Activated B cell treated with CpG ODN at 0.5 μM for 24 hours (primary cell): ENCODE data around the gene WNT5A. TPM values are rescaled to one million over a fixed set of nuclear protein-coding genes. Genes with fewer than 3 reads are reported as not detected.

Experiments
- ATAC-seq: fragments of 200-7000 bp; cut with Tn5 transposase; one replicate; pipeline ENCODE4 v1.10.0; 2021; ENCODE audit warnings: low read depth, mild to moderate bottlenecking, moderate library complexity
- CTCF ChIA-PET: fragments of 350-600 bp; sonication (Branson Sonifier 250); formaldehyde crosslinking; loops from one replicate; lab custom pipeline; 2021; ENCODE audit warnings: antibody characterized with exemption; lab: Charles Lee
- POLR2A ChIA-PET: fragments of 350-600 bp; sonication (Branson Sonifier 250); formaldehyde crosslinking; loops from one replicate; lab custom pipeline; 2021; ENCODE audit warnings: antibody characterized with exemption; lab: Charles Lee
- DNase-seq: peaks from one replicate; pipeline ENCODE4 v3.0.0; 2022
- H3K27ac Mint-ChIP-seq: one replicate; pipeline ENCODE4 v1.8.0; 2020; ENCODE audit warnings: mixed read lengths
- H3K27me3 Mint-ChIP-seq: one replicate; pipeline ENCODE4 v1.8.0; 2021; ENCODE audit warnings: mixed read lengths
- H3K36me3 Mint-ChIP-seq: one replicate; pipeline ENCODE4 v1.8.0; 2021; ENCODE audit warnings: low read depth, mixed read lengths
- H3K4me1 Mint-ChIP-seq: one replicate; pipeline ENCODE4 v1.8.0; 2021; ENCODE audit warnings: mixed read lengths
- H3K4me3 Mint-ChIP-seq: one replicate; pipeline ENCODE4 v1.8.0; 2020; ENCODE audit warnings: mild to moderate bottlenecking, mixed read lengths
- H3K9me3 Mint-ChIP-seq: one replicate; pipeline ENCODE4 v1.8.0; 2020; ENCODE audit warnings: mixed read lengths
- CTCF ChIP-seq: fragments of 200-600 bp; IDR thresholded peaks from one replicate; pipeline ENCODE4 v1.8.0; 2022; ENCODE audit warnings: antibody characterized with exemption, mild to moderate bottlenecking
- intact Hi-C: fragments of 100-400 bp; cut with micrococcal nuclease; formaldehyde crosslinking; loops from one replicate; pipeline ENCODE4 v1.15.1; 2024
- total RNA-seq: library from RNA; stranded (reverse); gene quantifications from 2 replicates; pipeline ENCODE4 v1.2.3, GENCODE V29; 2022

The WNT5A gene
- total RNA-seq, 1 donor from 2014 or later, result not detected

GRCh38 chr3:55494976-55495375 is 7.9 kb upstream of the WNT5A start:
- ATAC-seq, result no peak
- Mint-ChIP-seq H3K9me3 (no peaks in the 10 kb centered on the region), H3K27me3 (peaks cover 19% of the 10 kb centered on the region), H3K27ac (no peak overlapping the region), H3K36me3 (no peaks in the 10 kb centered on the region), H3K4me3 (no peak overlapping the region), H3K4me1 (no peaks in the 10 kb centered on the region)
- intact Hi-C loops, result no loop called here
- CTCF ChIA-PET, result no interaction called here
- no peak for DNase-seq
- POLR2A ChIA-PET, result no interaction called here
- no peak for TF ChIP-seq CTCF

- intact Hi-C loops, result no loop called here
- peaks cover 13% of the 10 kb centered on the region for H3K4me1 Mint-ChIP-seq
- CTCF ChIA-PET, result no interaction called here
- no peak for DNase-seq
- H3K4me3 Mint-ChIP-seq, result no peak overlapping the region
- no peaks in the 10 kb centered on the region for H3K36me3 Mint-ChIP-seq
- no peak overlapping the region for H3K27ac Mint-ChIP-seq
- POLR2A ChIA-PET, result no interaction called here
- H3K27me3 Mint-ChIP-seq, result peaks cover 36% of the 10 kb centered on the region
- no peaks in the 10 kb centered on the region for H3K9me3 Mint-ChIP-seq
- no peak for TF ChIP-seq CTCF
- ATAC-seq, result no peak
These were observed 5.9 kb upstream of the WNT5A start for GRCh38 chr3:55492976-55493375.

GRCh38 chr3:55491296-55491816 is 4.2 kb upstream of the WNT5A start:
- H3K4me3 Mint-ChIP-seq, result no peak overlapping the region
- no peak overlapping the region for H3K27ac Mint-ChIP-seq
- H3K4me1 Mint-ChIP-seq, result peaks cover 24% of the 10 kb centered on the region
- POLR2A ChIA-PET, result no interaction called here
- H3K9me3 Mint-ChIP-seq, result no peaks in the 10 kb centered on the region
- ATAC-seq, result no peak
- H3K36me3 Mint-ChIP-seq, result no peaks in the 10 kb centered on the region
- DNase-seq, result no peak
- no peak for TF ChIP-seq CTCF
- CTCF ChIA-PET, result no interaction called here
- H3K27me3 Mint-ChIP-seq, result peaks cover 45% of the 10 kb centered on the region
- intact Hi-C loops, result no loop called here

GRCh38 chr3:55490276-55490913 is 3.3 kb upstream of the WNT5A start:
- Mint-ChIP-seq H3K4me1 (peaks cover 31% of the 10 kb centered on the region), H3K36me3 (no peaks in the 10 kb centered on the region), H3K27ac (no peak overlapping the region), H3K27me3 (peaks cover 49% of the 10 kb centered on the region), H3K4me3 (no peak overlapping the region), H3K9me3 (no peaks in the 10 kb centered on the region)
- intact Hi-C loops, result no loop called here
- DNase-seq (no peak), ATAC-seq (no peak)
- CTCF ChIA-PET, result no interaction called here
- POLR2A ChIA-PET, result no interaction called here
- TF ChIP-seq CTCF, result no peak

- Mint-ChIP-seq H3K36me3 (no peaks in the 10 kb centered on the region), H3K4me3 (peak overlapping the region; percentile 32), H3K27me3 (peaks cover 53% of the 10 kb centered on the region), H3K9me3 (no peaks in the 10 kb centered on the region), H3K4me1 (peaks cover 33% of the 10 kb centered on the region), H3K27ac (no peak overlapping the region)
- DNase-seq, result no peak
- ChIA-PET POLR2A (no interaction called here), CTCF (no interaction called here)
- ATAC-seq, result no peak
- intact Hi-C loops, result loop anchor here (5.0 kb wide), 1 partner anchor 1003 kb away; no protein-coding TSS in a partner anchor
- no peak for TF ChIP-seq CTCF
These were observed 2.7 kb upstream of the WNT5A start for GRCh38 chr3:55489798-55490132.
